Subcutaneous abdominal adipose tissue (tissue), 5 donors: ENCODE data around the gene TPGS1.
A peak's percentile ranks its signal among the peaks of the same experiment; 100 is the strongest.

ENCODE experiments used
- H3K27ac ChIP-seq: one replicate; pipeline ENCODE4 v1.7.0; 2013; ENCODE audit warnings: low read depth, mild to moderate bottlenecking, inconsistent platforms, low read length, moderate library complexity
- H3K27me3 ChIP-seq, 5 donors: one replicate each; pipeline ENCODE4 v1.7.0; 2013; ENCODE audit warnings: low read length in 5 of 5, inconsistent platforms in 1 of 5; ENCODE audit not compliant: control insufficient read depth in 5 of 5, insufficient read depth in 4 of 5
- H3K36me3 ChIP-seq, 5 donors: one replicate each; pipeline ENCODE4 v1.7.0; 2013; ENCODE audit warnings: low read length in 5 of 5; ENCODE audit not compliant: control insufficient read depth in 5 of 5, insufficient read depth in 5 of 5
- H3K4me1 ChIP-seq, 5 donors: one replicate each; pipeline ENCODE4 v1.7.0; 2013; ENCODE audit warnings: low read length in 5 of 5, mild to moderate bottlenecking in 3 of 5, moderate library complexity in 1 of 5; ENCODE audit not compliant: control insufficient read depth in 5 of 5, insufficient read depth in 5 of 5
- H3K4me3 ChIP-seq, 5 donors: one replicate each; pipeline ENCODE4 v1.7.0; 2013; ENCODE audit warnings: low read length in 5 of 5, low read depth in 1 of 5
- H3K9ac ChIP-seq, 5 donors: one replicate each; pipeline ENCODE4 v1.7.0; 2013; ENCODE audit warnings: low read length in 5 of 5, mild to moderate bottlenecking in 4 of 5, moderate library complexity in 3 of 5
- H3K9me3 ChIP-seq, 5 donors: one replicate each; pipeline ENCODE4 v1.7.0; 2013; ENCODE audit warnings: low read length in 5 of 5; ENCODE audit not compliant: control insufficient read depth in 5 of 5
- donor health status: healthy.
- donor health status: healthy.
- donor health status: healthy.
- donor health status: healthy.
- donor health status: healthy.

Gene TPGS1

DNA sequence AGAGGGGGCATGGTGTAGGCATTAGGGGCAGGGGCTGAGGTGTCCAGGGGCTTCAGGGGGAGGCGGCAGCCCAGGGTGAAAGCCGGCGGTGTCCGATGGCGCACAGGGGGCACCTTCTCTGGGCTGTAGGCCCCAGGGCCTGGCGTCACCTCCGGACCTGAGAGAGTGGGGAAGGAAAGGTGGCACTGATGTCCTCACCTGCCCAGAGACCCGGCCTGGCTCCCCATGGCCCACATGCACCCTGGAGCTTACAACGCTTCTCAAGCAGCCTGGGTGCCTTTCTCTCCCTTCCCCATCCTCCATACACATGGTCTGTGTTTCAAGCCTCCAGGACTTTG is 43.1 kb upstream of the TPGS1 start:
- no peak overlapping the region for H3K27ac ChIP-seq
- H3K9me3 ChIP-seq = peaks cover 0 to 3% (median 0%) of the 10 kb centered on the region in 5 donors
- H3K4me1 ChIP-seq = peaks cover 0 to 20% (median 13%) of the 10 kb centered on the region in 5 donors
- no peaks in the 10 kb centered on the region for H3K36me3 ChIP-seq
- peaks cover 0 to 11% (median 4%) of the 10 kb centered on the region in 5 donors for H3K27me3 ChIP-seq
- no peak overlapping the region for H3K4me3 ChIP-seq
- H3K9ac ChIP-seq = no peak overlapping the region

GRCh38 chr19:465056-465816 is 42.1 kb upstream of the TPGS1 start:
- Histone ChIP-seq H3K4me3 (no peak overlapping the region), H3K4me1 (peaks cover 0 to 11% (median 8%) of the 10 kb centered on the region in 5 donors), H3K36me3 (no peaks in the 10 kb centered on the region), H3K27ac (no peak overlapping the region), H3K27me3 (peaks cover 0 to 6% (median 4%) of the 10 kb centered on the region in 5 donors), H3K9ac (no peak overlapping the region), H3K9me3 (peaks cover 0 to 3% (median 0%) of the 10 kb centered on the region in 5 donors)

DNA sequence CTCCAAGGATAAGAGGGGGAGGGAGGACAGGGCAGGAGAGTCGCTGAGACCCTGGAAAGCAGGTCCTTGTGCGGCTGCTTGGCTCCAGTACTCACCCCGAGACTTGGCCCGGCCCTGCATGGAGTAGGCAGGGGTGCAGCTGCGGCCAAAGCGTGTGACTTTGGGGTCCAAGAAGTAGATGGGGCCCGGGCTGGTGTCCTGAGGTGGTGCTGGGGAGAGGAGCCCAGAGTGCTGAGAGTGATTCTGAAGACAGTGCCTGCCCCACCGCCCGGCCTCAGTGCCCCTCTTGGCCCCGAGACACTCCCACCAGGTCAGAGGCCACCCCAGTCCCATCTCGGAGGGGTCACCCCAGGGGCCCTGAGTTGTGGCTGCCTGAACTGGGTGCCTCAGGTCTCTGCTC is 39.7 kb upstream of the TPGS1 start:
- Histone ChIP-seq H3K9me3 (peaks cover 0 to 3% (median 0%) of the 10 kb centered on the region in 5 donors), H3K27me3 (no peaks in the 10 kb centered on the region), H3K27ac (no peak overlapping the region), H3K4me1 (no peaks in the 10 kb centered on the region), H3K4me3 (no peak overlapping the region), H3K9ac (no peak overlapping the region), H3K36me3 (no peaks in the 10 kb centered on the region)

- H3K4me3 ChIP-seq = no peak overlapping the region
- no peak overlapping the region for H3K9ac ChIP-seq
- no peak overlapping the region for H3K27ac ChIP-seq
- peaks cover 0 to 3% (median 0%) of the 10 kb centered on the region in 5 donors for H3K9me3 ChIP-seq
- H3K27me3 ChIP-seq = no peaks in the 10 kb centered on the region
- H3K4me1 ChIP-seq = no peaks in the 10 kb centered on the region
- H3K36me3 ChIP-seq = no peaks in the 10 kb centered on the region
Measured at GRCh38 chr19:468587-469256, 38.6 kb upstream of the TPGS1 start.

GRCh38 chr19:469833-470232 is 37.5 kb upstream of the TPGS1 start:
- no peak overlapping the region for H3K4me3 ChIP-seq
- H3K9me3 ChIP-seq = peaks cover 0 to 3% (median 0%) of the 10 kb centered on the region in 5 donors
- H3K36me3 ChIP-seq = no peaks in the 10 kb centered on the region
- no peak overlapping the region for H3K9ac ChIP-seq
- peaks cover 0 to 8% (median 0%) of the 10 kb centered on the region in 5 donors for H3K4me1 ChIP-seq
- no peak overlapping the region for H3K27ac ChIP-seq
- H3K27me3 ChIP-seq = peaks cover 0 to 6% (median 4%) of the 10 kb centered on the region in 5 donors

- Histone ChIP-seq H3K9me3 (peaks cover 0 to 3% (median 0%) of the 10 kb centered on the region in 5 donors), H3K4me3 (no peak overlapping the region), H3K27ac (no peak overlapping the region)
Measured at GRCh38 chr19:470701-471100, 36.6 kb upstream of the TPGS1 start.

DNA sequence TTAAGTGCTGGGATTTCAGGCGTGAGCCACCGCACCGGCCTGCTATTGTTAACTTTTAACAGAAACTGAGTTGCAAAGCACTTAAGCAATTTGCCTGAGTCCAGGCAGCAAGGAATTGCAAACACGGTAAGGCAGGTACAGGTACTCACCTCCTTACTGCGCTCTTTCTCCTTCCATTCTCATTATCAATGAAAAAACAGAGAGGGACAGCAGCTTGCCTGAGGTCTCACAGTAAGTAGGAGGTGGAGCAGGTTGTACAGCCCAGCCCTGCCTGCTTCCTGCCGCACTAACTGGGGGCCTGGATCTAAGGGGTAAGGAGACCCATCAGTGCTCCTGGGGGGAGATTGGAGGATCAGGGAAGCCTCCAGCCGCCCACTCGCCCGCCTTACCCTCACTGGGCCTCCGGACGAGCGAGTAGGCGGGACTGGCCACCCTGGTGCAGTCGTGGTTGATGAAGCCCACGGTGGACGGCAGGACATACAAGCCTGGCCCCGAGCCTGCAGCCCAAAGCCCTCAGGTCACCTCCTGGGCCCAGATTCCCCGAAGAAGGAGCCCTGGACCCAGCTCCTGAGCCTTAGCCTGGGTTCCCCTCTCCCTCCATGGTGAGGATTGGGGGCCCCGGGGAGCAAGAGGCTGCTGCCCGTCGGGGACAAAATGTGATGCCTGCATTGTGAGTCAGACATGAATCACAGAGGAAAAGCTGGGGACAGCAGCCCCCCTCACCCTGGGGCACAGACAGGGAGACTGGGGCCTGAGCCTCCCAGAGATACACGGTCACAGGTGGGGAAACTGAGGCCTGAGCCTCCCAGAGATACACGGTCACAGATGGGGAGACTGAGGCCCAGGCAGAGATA is 35.1 kb upstream of the TPGS1 start:
- Histone ChIP-seq H3K27me3 (peaks cover 0 to 7% (median 4%) of the 10 kb centered on the region in 5 donors), H3K4me1 (peaks cover 0 to 10% (median 0%) of the 10 kb centered on the region in 5 donors), H3K9ac (no peak overlapping the region), H3K4me3 (no peak overlapping the region), H3K27ac (no peak overlapping the region), H3K36me3 (no peaks in the 10 kb centered on the region), H3K9me3 (peaks cover 0 to 3% (median 0%) of the 10 kb centered on the region in 5 donors)

More at GRCh38 chr19:470701-471100, 36.6 kb upstream of the TPGS1 start:
- Histone ChIP-seq H3K4me1 (peaks cover 0 to 10% (median 0%) of the 10 kb centered on the region in 5 donors), H3K27me3 (peaks cover 0 to 7% (median 4%) of the 10 kb centered on the region in 5 donors), H3K36me3 (no peaks in the 10 kb centered on the region), H3K9ac (no peak overlapping the region)

DNA sequence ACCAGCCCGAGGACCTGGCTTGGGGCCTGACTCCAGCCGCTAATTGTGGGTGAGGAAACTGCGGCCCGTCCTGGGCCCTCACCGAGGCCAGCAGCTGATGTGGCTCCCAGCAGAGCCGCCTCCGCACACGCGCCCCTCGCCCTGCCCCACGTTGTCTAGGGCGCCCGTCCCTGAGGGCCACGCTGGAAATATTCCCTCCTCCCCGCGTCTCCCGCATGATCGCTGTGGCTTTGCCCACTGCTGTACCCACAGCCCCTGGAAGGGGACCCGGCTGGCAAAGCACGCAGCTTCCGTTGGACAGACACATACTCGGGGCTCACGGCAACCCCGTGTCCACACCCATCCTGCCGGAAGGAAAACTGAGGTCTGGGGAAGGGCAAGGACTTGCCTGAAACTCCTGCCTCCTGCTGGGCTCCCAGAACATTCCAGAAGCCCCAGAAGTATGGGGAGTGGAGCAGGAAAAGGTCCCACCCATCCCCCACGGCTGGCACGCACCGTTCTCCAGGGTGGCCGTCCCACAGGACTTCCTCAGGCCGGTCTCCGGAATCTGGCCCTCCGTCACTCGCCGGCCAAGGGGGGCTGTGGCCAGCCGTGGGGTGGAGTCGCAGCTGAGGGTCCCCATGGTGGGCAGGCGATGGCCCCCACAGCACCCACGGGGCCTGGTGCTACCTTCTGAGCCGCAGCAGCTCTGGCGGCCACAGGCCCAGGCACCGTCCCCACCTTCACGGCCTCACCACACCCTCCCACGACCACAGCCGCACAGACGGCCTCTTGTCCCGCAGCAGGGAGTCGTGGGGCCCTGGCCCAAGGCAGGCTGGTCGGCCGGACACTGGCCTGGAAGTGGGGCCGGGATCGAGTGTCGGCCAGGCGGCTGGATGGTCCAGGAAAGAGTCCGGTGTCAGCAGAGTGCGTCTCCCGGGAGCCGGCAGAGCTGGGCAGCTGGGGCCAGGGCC is 32.9 kb upstream of the TPGS1 start:
- Histone ChIP-seq H3K4me3 (peak overlapping the region in 2 of 5 donors; percentile 26 to 30), H3K27ac (no peak overlapping the region), H3K36me3 (no peaks in the 10 kb centered on the region), H3K9ac (peak overlapping the region in 1 of 5 donors; percentile 48), H3K27me3 (peaks cover 0 to 7% (median 4%) of the 10 kb centered on the region in 5 donors), H3K4me1 (peaks cover 0 to 10% (median 0%) of the 10 kb centered on the region in 5 donors), H3K9me3 (no peaks in the 10 kb centered on the region)

DNA sequence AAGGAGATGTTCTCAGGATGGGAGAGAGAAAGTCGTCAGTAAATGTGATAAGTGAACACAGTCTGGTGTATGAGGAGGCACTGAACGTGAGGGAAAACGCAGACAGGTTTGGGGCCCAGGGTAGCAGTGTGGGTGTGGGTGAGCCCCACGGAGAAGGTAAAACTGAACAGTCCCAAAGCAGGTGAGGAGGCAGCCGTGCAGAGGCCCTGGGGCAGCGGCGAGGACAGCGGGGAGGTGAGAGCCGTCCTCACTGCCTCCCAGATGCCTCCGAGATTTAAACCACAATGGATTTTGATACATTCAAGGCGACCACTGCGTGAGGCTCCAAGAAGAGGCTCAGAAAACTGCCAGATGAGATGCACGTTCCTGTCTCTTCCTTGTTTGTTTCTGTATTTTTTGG is 31.9 kb upstream of the TPGS1 start:
- Histone ChIP-seq H3K4me1 (peaks cover 0 to 15% (median 5%) of the 10 kb centered on the region in 5 donors), H3K9ac (no peak overlapping the region), H3K36me3 (no peaks in the 10 kb centered on the region), H3K9me3 (peaks cover 0 to 1% (median 0%) of the 10 kb centered on the region in 5 donors), H3K27me3 (peaks cover 0 to 7% (median 4%) of the 10 kb centered on the region in 5 donors), H3K4me3 (no peak overlapping the region), H3K27ac (no peak overlapping the region)
